Cardiac fibroblast (primary cell): ENCODE data around the gene CCDC34.

Source experiments
- DNase-seq, 2 donors: peaks; one replicate each; pipeline versions ENCODE4 v3.0.0 to v3.0.0-alpha.2; 2010; ENCODE audit warnings: low read depth in 2 of 2
- H3K4me3 ChIP-seq, 2 donors: replicated peaks in 1 of 2; 1 replicate in 1 of 2; 2 replicates in 1 of 2; pipeline ENCODE4 v1.5.1; 2011; ENCODE audit warnings: low read depth in 2 of 2, low read length in 2 of 2, mild to moderate bottlenecking in 2 of 2, moderate library complexity in 1 of 2
- CTCF ChIP-seq: IDR thresholded peaks from one replicate; pipeline ENCODE4 v1.5.1; 2011; ENCODE audit warnings: low read depth, mild to moderate bottlenecking, low read length, inconsistent platforms

CCDC34 gene

GRCh38 chr11:27362749-27363575 lies at the start of gene CCDC34:
TSS of gene CCDC34 (minus strand) at chr11:27363215. CDS start at chr11:27363194, 21 bp downstream.
- no peak for TF ChIP-seq CTCF
- peak within 1 kb of the TSS; percentile 80 to 82 for H3K4me3 ChIP-seq
- peak; percentile 91 to 96 for DNase-seq

- DNase-seq: no peak
Observed at GRCh38 chr11:27412192-27412691, 49.2 kb upstream of the CCDC34 start.

GRCh38 chr11:27411328-27411727 lies 48.3 kb upstream of the CCDC34 start:
- H3K4me3 ChIP-seq: no peak overlapping the region
- no peak for TF ChIP-seq CTCF

More at GRCh38 chr11:27412192-27412691, 49.2 kb upstream of the CCDC34 start:
- no peak for TF ChIP-seq CTCF
- H3K4me3 ChIP-seq: no peak overlapping the region

GRCh38 chr11:27410272-27410671 lies 47.3 kb upstream of the CCDC34 start:
- no peak for DNase-seq
- no peak overlapping the region for H3K4me3 ChIP-seq
- no peak for TF ChIP-seq CTCF

More at GRCh38 chr11:27411328-27411727, 48.3 kb upstream of the CCDC34 start:
- DNase-seq: no peak

GRCh38 chr11:27409742-27410141 lies 46.7 kb upstream of the CCDC34 start:
- TF ChIP-seq CTCF: no peak
- H3K4me3 ChIP-seq: no peak overlapping the region
- DNase-seq: no peak

- no peak overlapping the region for H3K4me3 ChIP-seq
- no peak for TF ChIP-seq CTCF
- peak in 1 of 2 donors; percentile 45 for DNase-seq
Observed at GRCh38 chr11:27409049-27409448, 46.0 kb upstream of the CCDC34 start.
